Mesothelial cell of epicardium (in vitro differentiated cells): ENCODE data around the gene ERC2. TPM values are rescaled to one million over a fixed set of nuclear protein-coding genes. Genes with fewer than 3 reads are reported as not detected.

ENCODE experiments used
- DNase-seq, 2 experiments: peaks; one replicate each; pipeline ENCODE4 v3.0.0; 2021; ENCODE audit warnings: low spot score in 2 of 2; ENCODE audit not compliant: unreplicated experiment in 2 of 2
- H3K27ac Mint-ChIP-seq: 2 replicates; pipeline ENCODE4 v1.8.0; 2021; ENCODE audit warnings: mixed read lengths
- H3K27me3 Mint-ChIP-seq: 2 replicates; pipeline ENCODE4 v1.8.0; 2021; ENCODE audit warnings: low read depth, mixed read lengths
- H3K36me3 Mint-ChIP-seq: 2 replicates; pipeline ENCODE4 v1.8.0; 2021; ENCODE audit warnings: mixed read lengths
- H3K4me1 Mint-ChIP-seq: 2 replicates; pipeline ENCODE4 v1.8.0; 2021; ENCODE audit warnings: mixed read lengths
- H3K4me3 Mint-ChIP-seq: 2 replicates; pipeline ENCODE4 v1.8.0; 2021; ENCODE audit warnings: mild to moderate bottlenecking, moderate library complexity, mixed read lengths
- H3K9me3 Mint-ChIP-seq: 2 replicates; pipeline ENCODE4 v1.8.0; 2021; ENCODE audit warnings: mixed read lengths
- total RNA-seq: library from RNA; stranded (reverse); gene quantifications from 3 replicates; pipeline ENCODE4 v1.2.1, GENCODE V29; 2021
- TF ChIP-seq, protein P1 (sequence below): fragments of 200-600 bp; sonication (generic); IDR thresholded peaks from one replicate; pipeline ENCODE4 v1.5.0; 2021; ENCODE audit warnings: antibody characterized with exemption; ENCODE audit not compliant: unreplicated experiment

ERC2 gene
- total RNA-seq, 1 donor from 2014 or later, result 15.6 TPM

DNA sequence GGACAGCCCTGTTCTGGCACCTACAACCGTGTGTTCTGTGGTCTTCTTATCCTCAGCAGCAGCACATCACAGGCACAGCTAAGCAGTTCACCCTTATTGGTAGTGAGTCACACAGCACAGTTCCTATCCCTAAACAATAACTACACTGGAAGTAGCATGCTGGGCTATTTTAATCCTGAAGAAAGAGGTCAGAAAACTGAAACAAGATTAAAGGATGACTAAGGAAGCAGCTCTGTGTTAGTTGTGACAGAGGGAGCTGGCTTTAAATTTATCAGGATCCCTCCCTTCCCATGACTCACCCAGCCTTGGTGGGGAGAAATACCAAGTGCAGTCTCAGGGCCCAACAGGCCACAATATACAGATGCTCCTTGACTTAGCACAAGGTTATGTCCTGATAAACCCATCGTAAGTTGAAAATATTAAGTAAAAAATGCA, 144.3 kb downstream of the ERC2 start:
- H3K9me3 Mint-ChIP-seq, result no peaks in the 10 kb centered on the region
- TF ChIP-seq, protein P1, sequence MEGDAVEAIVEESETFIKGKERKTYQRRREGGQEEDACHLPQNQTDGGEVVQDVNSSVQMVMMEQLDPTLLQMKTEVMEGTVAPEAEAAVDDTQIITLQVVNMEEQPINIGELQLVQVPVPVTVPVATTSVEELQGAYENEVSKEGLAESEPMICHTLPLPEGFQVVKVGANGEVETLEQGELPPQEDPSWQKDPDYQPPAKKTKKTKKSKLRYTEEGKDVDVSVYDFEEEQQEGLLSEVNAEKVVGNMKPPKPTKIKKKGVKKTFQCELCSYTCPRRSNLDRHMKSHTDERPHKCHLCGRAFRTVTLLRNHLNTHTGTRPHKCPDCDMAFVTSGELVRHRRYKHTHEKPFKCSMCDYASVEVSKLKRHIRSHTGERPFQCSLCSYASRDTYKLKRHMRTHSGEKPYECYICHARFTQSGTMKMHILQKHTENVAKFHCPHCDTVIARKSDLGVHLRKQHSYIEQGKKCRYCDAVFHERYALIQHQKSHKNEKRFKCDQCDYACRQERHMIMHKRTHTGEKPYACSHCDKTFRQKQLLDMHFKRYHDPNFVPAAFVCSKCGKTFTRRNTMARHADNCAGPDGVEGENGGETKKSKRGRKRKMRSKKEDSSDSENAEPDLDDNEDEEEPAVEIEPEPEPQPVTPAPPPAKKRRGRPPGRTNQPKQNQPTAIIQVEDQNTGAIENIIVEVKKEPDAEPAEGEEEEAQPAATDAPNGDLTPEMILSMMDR, result no peak
- DNase-seq, result no peak
- no peaks in the 10 kb centered on the region for H3K27me3 Mint-ChIP-seq
- peaks cover 30% of the 10 kb centered on the region for H3K4me1 Mint-ChIP-seq
- H3K36me3 Mint-ChIP-seq, result no peaks in the 10 kb centered on the region
- no peak overlapping the region for H3K4me3 Mint-ChIP-seq
- H3K27ac Mint-ChIP-seq, result no peak overlapping the region

DNA sequence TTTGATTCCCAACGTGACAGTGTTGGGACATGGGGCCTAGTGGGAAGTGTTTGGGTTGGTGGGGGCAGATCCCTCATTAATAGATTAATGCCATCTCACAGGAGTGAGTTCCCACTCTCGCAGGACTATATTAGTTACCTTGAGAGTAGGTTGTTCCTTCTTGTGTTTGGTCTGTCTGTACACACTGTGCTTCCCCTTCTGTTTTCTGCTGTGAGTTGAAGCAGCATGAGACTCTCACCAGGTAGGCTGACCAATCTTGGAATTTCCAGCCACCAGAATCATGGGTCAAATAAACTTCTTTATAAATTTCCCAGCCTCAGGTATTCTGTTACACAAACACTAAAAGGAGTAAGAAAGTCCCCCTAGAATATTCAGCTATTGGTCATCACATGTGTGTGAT, 145.4 kb downstream of the ERC2 start:
- Mint-ChIP-seq H3K4me1 (peaks cover 30% of the 10 kb centered on the region), H3K9me3 (no peaks in the 10 kb centered on the region), H3K4me3 (no peak overlapping the region), H3K27me3 (no peaks in the 10 kb centered on the region), H3K27ac (no peak overlapping the region), H3K36me3 (no peaks in the 10 kb centered on the region)
- DNase-seq, result no peak
- TF ChIP-seq, protein P1, result no peak

DNA sequence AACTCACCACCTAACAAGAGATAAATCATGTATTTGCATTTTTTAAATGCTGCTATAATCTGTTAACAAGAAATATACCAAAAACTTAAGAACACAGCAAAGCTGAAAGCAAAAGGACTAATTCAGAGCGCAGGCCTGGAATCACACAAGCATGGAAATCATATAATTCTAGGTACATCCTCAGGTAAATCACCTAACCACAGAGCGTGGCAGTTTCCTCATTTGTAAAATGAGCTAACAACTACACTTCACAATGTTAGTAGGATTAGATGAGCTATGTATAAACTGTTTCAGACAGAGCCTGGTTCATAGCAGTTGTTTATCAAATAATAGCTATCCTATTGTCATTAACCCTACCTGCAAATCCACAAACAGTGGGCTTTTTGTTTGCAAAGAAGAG, 146.4 kb downstream of the ERC2 start:
- no peaks in the 10 kb centered on the region for H3K27me3 Mint-ChIP-seq
- peaks cover 30% of the 10 kb centered on the region for H3K4me1 Mint-ChIP-seq
- H3K9me3 Mint-ChIP-seq, result no peaks in the 10 kb centered on the region
- TF ChIP-seq, protein P1, result no peak
- no peak overlapping the region for H3K4me3 Mint-ChIP-seq
- H3K36me3 Mint-ChIP-seq, result no peaks in the 10 kb centered on the region
- no peak overlapping the region for H3K27ac Mint-ChIP-seq
- no peak for DNase-seq

DNA sequence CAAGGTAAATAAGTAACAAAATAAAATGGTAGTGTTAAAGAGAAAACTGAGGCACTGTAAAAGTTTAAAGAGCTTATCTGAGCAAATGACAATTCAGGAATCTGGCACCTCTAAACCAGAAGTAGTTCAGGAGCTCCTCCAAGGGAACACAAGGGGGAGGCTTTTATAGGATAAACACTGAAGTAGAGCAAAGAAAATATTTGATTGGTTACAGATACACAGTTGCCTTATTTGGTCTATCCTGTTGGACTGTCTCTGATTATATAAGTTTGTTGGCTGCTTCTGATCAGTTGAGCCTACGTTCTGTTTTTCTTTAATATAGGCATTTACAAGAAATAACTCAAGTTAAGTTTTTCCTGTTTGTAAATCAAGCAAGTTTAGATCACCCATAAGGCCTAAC, 146.9 kb downstream of the ERC2 start:
- no peaks in the 10 kb centered on the region for H3K36me3 Mint-ChIP-seq
- H3K27ac Mint-ChIP-seq, result no peak overlapping the region
- TF ChIP-seq, protein P1, result no peak
- peaks cover 30% of the 10 kb centered on the region for H3K4me1 Mint-ChIP-seq
- H3K4me3 Mint-ChIP-seq, result no peak overlapping the region
- no peak for DNase-seq
- H3K27me3 Mint-ChIP-seq, result no peaks in the 10 kb centered on the region
- no peaks in the 10 kb centered on the region for H3K9me3 Mint-ChIP-seq

DNA sequence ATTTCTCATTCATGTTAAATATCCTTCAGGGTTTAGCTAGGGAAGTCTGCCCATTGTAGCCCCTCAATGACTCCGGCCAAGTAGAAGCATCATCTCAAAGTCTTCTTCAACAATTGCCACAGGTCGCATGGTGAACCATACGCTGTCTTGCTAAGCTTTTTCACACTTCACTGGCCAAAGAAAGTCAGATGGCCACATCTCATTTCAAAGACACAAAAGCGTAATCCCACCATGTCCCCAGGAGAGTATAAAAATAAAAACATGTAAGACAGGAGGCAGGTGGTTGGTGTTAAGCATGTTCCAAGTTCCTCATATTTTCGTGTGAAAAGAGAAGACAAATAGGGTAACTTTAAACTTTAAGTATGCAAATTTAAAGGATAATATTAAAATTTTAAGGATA, 147.4 kb downstream of the ERC2 start:
- Mint-ChIP-seq H3K4me3 (no peak overlapping the region), H3K36me3 (no peaks in the 10 kb centered on the region), H3K27ac (no peak overlapping the region), H3K27me3 (no peaks in the 10 kb centered on the region), H3K9me3 (no peaks in the 10 kb centered on the region), H3K4me1 (peaks cover 31% of the 10 kb centered on the region)
- DNase-seq, result no peak
- TF ChIP-seq, protein P1, result no peak

DNA sequence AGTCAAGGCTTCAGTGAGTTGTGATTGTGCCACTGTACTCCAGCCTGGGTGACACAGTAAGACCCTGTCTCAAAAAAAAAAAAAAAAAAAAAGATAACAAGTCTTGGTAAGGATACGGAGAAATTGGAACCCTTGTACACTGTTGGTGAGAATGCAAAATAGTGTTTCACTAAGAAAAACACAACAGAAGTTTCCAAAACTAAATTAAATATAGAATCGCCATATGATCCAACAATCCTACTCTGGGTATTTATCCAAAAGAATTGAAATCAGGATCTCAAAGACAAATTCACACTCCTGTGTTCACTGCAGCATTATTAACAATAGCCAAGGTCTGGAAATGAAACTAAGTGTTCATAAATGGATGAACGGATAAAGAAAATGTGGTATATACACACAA, 149.4 kb downstream of the ERC2 start:
- no peak overlapping the region for H3K4me3 Mint-ChIP-seq
- no peaks in the 10 kb centered on the region for H3K36me3 Mint-ChIP-seq
- no peaks in the 10 kb centered on the region for H3K27me3 Mint-ChIP-seq
- H3K9me3 Mint-ChIP-seq, result no peaks in the 10 kb centered on the region
- no peak for DNase-seq
- TF ChIP-seq, protein P1, result no peak
- no peak overlapping the region for H3K27ac Mint-ChIP-seq
- peaks cover 44% of the 10 kb centered on the region for H3K4me1 Mint-ChIP-seq
